T1000 (cell line): ENCODE data around the gene VWA5A.
"Not testable (repeated sequence)": the region's sequence is repeated elsewhere in the genome, so short reads cannot be mapped to it uniquely, and the experiment has no call there.

Experiments
- DNase-seq: peaks from one replicate; lab custom pipeline; 2025; ENCODE audit warnings: mixed read lengths; lab: John Stamatoyannopoulos, UW

Gene VWA5A

GRCh38 chr11:124094731-124095130 lies 20.5 kb upstream of the VWA5A start:
- no peak for DNase-seq

DNA sequence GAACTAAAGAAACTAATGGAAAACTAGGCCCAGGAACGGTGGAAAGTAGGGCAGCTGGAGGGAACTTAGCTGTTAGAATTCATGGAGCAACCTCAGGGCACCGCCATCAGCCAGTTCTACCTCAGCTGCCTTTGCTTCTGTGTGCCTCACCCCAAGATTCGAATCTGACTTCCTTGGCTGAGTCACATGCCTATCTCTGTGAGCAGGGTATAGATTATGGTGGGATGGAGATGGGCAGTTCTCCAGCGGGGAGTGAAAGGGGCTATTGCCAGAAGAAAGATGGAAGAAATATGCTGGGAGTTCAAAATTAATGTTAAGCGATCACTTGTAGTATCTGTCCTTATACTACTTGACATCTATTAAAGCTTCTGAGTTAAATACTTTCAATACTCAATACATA lies 18.9 kb upstream of the VWA5A start:
- DNase-seq = no peak

DNA sequence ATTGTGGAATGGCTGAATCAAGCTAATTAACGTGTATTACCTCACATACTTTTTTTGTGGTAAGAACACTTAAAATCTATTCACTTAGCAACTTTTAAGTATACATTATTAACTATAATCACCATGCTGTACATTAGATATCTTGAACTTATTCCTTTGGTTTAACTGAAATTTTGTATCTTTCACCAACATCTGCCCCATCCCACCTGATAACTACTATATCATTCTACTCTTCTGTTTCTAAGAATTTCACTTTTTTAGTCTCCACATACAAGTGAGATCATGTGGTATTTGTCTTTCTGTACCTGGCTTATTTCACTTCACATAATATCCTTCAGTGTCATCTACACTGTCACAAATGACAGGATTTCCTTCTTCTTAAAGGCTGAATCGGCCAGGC lies 17.1 kb upstream of the VWA5A start:
- no peak for DNase-seq

GRCh38 chr11:124101737-124102136 lies 13.5 kb upstream of the VWA5A start:
- no peak for DNase-seq

DNA sequence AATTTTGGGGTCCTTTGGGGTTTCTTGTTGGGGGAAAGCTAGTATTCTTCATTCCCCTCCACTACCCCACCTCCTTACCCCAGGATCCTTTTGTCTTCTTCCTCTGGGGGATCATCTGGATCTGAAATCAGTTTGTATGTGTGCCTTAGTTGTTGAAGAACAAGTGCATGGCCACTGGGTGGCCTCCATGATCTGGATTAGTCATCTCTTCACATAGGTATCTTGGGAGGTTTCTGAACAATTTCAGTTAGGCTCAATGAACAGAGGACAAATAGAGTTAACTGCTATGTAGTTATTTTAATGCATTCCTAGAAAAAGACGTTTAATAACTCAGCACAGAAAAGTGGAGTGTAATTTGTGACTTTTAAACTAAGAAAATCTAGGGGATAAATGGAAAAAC lies 7.1 kb upstream of the VWA5A start:
- no peak for DNase-seq

- no peak for DNase-seq
These were observed 5.9 kb upstream of the VWA5A start for GRCh38 chr11:124109377-124109776.

DNA sequence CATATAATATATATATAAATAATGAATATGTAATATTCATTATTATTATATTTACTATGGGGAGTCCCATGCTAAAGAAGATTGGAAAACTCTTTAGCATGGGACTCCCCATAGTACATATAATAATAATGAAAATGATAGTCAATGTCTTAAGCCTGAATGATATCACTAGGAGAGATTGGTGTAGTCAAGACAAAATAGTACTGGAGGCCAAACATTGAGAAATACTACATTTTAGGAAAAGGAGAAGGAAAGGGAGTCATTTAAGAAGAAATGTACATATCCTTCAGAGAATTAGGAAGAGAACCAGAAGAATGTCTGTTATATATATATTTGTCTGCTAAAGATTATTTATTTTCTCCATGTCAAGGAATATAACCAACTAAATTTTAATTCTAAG lies 5.0 kb upstream of the VWA5A start:
- no peak for DNase-seq

- no peak for DNase-seq
These were observed 1.4 kb upstream of the VWA5A start for GRCh38 chr11:124113890-124114289.

GRCh38 chr11:124115782-124116616 lies 749 bp downstream of the VWA5A start:
- no peak for DNase-seq

DNA sequence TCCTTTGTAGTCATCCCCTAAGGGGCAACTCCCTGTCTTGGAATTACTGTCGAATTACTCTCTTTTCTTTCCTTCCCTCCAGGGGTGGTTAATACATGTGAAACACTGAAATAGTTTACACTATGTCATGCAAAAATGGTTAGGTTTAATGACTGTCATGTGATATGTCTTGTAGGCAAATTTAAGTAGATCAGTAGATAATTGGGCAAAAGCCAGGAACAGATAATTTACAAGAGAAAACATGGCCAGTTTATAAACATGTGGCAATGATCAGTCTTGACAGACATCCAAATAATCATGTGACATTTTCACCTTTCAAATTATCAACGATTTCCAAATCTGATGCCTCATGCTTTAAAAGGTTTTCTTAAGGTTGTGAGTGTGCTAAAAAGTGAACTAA lies 3.9 kb downstream of the VWA5A start:
- DNase-seq = no peak

- DNase-seq = no peak
These were observed 5.6 kb downstream of the VWA5A start for GRCh38 chr11:124120891-124121290.

- no peak for DNase-seq
These were observed 6.9 kb downstream of the VWA5A start for GRCh38 chr11:124122123-124122522.

DNA sequence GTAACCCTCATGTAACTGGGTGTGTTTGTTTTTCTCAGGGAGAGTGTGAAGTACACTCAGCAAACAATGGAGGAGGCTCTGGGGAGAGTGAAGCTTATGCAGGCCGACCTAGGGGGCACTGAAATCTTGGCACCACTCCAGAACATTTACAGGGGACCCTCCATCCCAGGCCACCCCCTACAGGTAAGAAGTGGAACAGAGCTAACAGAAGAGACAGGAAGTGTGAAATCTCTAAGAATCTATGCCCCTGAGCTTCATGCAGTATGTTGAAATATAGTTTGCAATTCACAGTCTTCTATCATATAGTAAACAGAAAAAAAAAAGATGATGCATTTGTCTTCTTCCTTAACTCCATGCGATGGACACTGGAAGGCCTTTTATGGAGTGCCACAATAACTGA lies 8.4 kb downstream of the VWA5A start:
- DNase-seq = no peak

DNA sequence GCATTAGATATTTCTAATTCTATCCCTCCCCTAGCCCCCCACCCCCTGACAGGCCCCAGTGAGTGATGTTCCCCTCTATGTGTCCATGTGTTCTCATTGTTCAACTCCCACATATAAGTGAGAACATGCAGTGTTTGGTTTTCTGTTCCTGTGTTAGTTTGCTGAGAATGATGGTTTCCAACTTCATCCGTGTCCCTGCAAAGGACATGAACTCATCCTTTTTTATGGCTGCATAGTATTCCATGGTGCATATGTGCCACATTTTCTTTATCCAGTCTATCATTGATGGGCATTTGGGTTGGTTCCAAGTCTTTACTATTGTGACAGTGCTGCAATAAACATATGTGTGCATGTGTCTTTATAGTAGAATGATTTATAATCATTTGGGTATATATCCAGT lies 11.9 kb downstream of the VWA5A start:
- DNase-seq = not testable (repeated sequence)

- no peak for DNase-seq
These were observed 27.8 kb downstream of the VWA5A start for GRCh38 chr11:124143034-124143433.

DNA sequence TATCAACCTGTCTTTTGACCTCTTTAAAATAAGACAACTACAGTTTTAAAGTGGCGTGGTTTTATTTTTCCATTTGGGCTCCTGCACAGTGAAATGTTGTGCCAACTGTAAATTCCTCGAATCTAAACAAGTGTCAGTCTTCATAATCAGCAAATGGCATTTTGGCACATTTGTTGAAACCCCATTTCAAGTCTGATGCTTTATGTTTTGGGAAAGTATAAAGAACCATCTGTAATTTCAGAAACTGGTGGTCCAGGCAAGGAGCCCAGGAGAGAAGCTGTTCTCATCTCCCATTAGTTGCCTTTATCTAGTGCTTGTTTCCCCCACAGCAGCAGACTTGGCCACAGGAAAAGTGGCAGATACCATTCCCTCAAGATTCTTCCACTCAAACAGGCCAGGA lies 32.7 kb downstream of the VWA5A start:
- no peak for DNase-seq

DNA sequence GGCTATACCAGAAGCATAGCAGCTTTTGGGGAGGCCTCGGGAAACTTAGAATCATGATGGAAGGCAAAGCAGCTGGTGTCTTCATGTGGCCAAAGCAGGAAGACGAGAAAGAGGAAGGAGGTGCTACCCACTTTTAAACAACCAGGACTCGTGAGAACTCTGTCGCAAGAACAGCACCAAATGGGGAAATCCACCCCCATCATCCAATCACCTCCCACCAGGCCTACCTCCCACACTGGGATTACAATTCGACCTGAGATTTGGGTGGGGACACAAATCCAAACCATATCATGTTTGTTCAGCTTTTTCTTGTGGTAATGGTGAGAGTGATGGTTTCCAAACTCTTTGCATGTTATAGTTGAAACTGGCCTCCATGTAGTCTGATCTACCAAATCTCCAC lies 35.4 kb downstream of the VWA5A start:
- no peak for DNase-seq

- DNase-seq = no peak
These were observed 37.6 kb downstream of the VWA5A start for GRCh38 chr11:124152770-124153407.

DNA sequence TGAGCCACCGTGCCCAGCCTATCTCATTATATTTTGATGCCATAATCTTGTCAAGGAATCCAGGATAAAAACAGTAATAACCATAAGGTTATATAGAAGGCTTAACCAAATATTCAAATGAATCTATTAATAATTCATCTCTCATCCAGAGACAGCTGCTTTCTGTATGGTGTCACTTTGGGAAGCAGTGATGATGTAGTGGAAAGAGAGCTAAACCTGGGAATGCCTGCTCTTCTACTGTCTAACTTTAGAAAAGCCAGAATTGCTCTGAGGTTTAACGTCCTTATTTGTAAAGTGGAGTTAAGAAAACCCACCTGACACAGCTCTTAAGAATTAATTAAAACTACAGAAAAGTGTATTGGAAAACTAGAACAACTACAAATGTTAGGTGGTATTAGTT lies 38.6 kb downstream of the VWA5A start:
- no peak for DNase-seq

DNA sequence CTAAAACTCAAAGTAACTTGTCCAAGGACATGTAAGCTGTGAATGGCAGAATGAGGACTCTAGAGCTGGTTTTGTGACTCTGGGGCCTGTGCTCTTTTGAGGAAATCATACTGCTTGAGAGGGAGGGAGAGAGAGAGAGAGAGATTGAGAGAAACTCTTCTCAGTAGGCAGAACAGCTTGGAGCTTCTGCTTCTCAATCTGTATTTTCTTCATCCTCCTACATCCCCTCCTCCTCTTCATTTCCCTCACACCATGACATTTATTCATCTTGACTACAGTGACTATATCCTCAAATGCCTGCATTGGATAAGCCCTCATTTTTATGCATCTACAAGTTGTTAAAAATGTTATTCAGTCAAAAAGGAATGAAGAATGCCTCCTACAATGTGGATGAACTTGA lies 44.2 kb downstream of the VWA5A start:
- no peak for DNase-seq

GRCh38 chr11:124160986-124161385 lies 45.7 kb downstream of the VWA5A start:
- DNase-seq = no peak

GRCh38 chr11:124167826-124168231 lies 52.6 kb downstream of the VWA5A start:
- no peak for DNase-seq

- no peak for DNase-seq
These were observed 53.5 kb downstream of the VWA5A start for GRCh38 chr11:124168796-124169195.

DNA sequence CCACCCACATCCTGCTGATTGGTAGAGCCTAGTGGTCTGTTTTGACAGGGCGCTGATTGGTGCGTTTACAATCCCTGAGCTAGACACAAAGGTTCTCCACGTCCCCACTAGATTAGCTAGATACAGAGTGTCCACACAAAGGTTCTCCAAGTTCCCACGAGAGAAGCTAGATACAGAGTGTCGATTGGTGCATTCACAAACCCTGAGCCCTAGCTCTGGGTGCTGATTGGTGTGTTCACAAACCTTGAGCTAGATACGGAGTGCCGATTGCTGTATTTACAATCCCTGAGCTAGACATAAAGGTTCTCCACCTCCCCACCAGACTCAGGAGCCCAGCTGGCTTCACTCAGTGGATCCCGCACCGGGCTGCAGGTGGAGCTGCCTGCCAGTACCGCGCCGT lies 55.1 kb downstream of the VWA5A start:
- DNase-seq = not testable (repeated sequence)
